Neutrophil (primary cell): ENCODE results near the gene POU6F2.
"Not testable (repeated sequence)": the region's sequence is repeated elsewhere in the genome, so short reads cannot be mapped to it uniquely, and the experiment has no call there.

Experiments
- H3K27ac ChIP-seq: fragments of 200-600 bp; sonication (generic); 2 replicates; pipeline ENCODE4 v1.5.1; 2016; ENCODE audit warnings: mild to moderate bottlenecking, moderate library complexity
- H3K27me3 ChIP-seq: fragments of 200-600 bp; sonication (generic); 2 replicates; pipeline ENCODE4 v1.6.0; 2016; ENCODE audit warnings: mild to moderate bottlenecking
- H3K36me3 ChIP-seq: fragments of 200-600 bp; sonication (generic); 2 replicates; pipeline ENCODE4 v1.5.1; 2017
- H3K4me1 ChIP-seq, 2 experiments: fragments of 200-600 bp in 1 of 2; sonication (generic) in 1 of 2; 1 replicate in 1 of 2; 2 replicates in 1 of 2; pipeline versions ENCODE4 v1.5.1 to v1.6.1; 2013 to 2016; ENCODE audit warnings: low read depth in 1 of 2, low read length in 1 of 2, mild to moderate bottlenecking in 1 of 2, moderate library complexity in 1 of 2; ENCODE audit not compliant: control insufficient read depth in 1 of 2, insufficient read depth in 1 of 2
- H3K4me3 ChIP-seq, 2 experiments: fragments of 200-600 bp in 1 of 2; sonication (generic) in 1 of 2; 1 replicate in 1 of 2; 2 replicates in 1 of 2; pipeline ENCODE4 v1.5.1; 2013 to 2016; ENCODE audit warnings: low read depth in 1 of 2, low read length in 1 of 2, mild to moderate bottlenecking in 1 of 2, moderate library complexity in 1 of 2
- H3K9me3 ChIP-seq: fragments of 200-600 bp; sonication (generic); 2 replicates; pipeline ENCODE4 v1.5.1; 2016
- CTCF ChIP-seq: fragments of 200-600 bp; sonication (generic); IDR thresholded peaks from 2 replicates; pipeline ENCODE4 v1.5.1; 2016; ENCODE audit warnings: antibody characterized with exemption

POU6F2 gene

DNA sequence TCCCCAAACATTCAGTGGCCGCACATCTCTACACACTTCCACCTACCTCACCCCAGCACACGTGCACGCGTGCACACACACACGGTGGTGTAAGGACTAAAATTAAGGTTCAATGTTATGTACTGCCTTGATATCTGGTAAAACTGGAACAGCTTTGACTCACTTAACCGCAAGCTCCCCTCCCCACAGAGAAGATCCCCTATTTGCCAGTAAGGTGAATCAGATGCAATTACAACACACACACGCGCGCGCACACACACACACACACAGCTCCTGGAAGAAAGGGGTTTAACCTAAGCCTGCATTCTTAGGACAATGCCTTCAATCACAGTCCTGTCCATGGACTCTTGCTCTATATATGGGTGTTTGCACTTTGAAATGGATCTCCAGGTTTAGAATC is 43.2 kb upstream of the POU6F2 start:
- Histone ChIP-seq H3K4me1 (no peaks in the 10 kb centered on the region), H3K36me3 (no peaks in the 10 kb centered on the region), H3K9me3 (no peaks in the 10 kb centered on the region), H3K27ac (no peak overlapping the region), H3K4me3 (no peak overlapping the region), H3K27me3 (no peaks in the 10 kb centered on the region)
- TF ChIP-seq CTCF, result no peak

DNA sequence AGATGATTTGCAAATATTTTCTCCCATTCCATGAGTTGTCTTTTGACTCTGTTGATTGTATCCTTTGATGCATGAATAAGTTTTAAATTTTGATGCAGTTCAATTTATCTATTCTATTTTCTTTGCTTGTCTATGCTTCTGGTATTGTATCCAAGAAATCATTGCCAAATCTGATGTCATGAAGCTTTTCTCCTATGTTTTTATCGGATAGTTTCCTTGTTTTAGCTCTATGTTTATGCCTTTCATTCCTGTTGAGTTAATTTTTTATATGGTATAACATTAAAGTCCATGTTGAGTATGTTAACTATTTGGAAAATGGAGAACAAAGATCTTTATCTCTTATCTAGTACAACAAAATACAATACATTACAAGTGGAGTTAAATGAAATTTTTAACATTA is 41.1 kb upstream of the POU6F2 start:
- Histone ChIP-seq H3K36me3 (no peaks in the 10 kb centered on the region), H3K27ac (no peak overlapping the region), H3K27me3 (no peaks in the 10 kb centered on the region), H3K4me3 (no peak overlapping the region), H3K4me1 (no peaks in the 10 kb centered on the region), H3K9me3 (no peaks in the 10 kb centered on the region)
- TF ChIP-seq CTCF, result no peak

- H3K27ac ChIP-seq, result no peak overlapping the region
- H3K36me3 ChIP-seq, result no peaks in the 10 kb centered on the region
- no peaks in the 10 kb centered on the region for H3K4me1 ChIP-seq
- no peaks in the 10 kb centered on the region for H3K27me3 ChIP-seq
- no peaks in the 10 kb centered on the region for H3K9me3 ChIP-seq
- TF ChIP-seq CTCF, result no peak
- H3K4me3 ChIP-seq, result no peak overlapping the region
These were observed 39.7 kb upstream of the POU6F2 start for GRCh38 chr7:38938001-38938485.

DNA sequence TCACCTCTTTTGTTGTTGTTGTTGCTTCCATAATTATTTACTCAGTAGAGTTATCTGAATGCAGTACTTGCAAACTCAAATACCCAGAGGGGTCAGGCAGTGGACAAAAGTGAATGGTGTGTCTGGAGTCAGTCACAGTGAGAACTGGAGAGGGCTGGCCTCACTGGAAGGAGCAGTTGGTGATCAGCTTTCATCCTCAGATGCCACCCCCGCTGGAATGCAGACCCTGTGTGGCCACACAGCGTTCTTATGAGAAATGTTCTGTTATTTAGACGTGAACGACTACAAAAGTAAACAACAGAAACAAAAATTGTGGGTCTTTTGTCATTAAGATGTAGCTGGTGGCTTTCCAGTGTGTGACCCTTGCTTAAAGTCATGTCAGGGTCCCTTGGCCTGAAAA is 39.1 kb upstream of the POU6F2 start:
- TF ChIP-seq CTCF, result no peak
- Histone ChIP-seq H3K36me3 (no peaks in the 10 kb centered on the region), H3K4me3 (no peak overlapping the region), H3K9me3 (no peaks in the 10 kb centered on the region), H3K27ac (no peak overlapping the region), H3K27me3 (no peaks in the 10 kb centered on the region), H3K4me1 (no peaks in the 10 kb centered on the region)

DNA sequence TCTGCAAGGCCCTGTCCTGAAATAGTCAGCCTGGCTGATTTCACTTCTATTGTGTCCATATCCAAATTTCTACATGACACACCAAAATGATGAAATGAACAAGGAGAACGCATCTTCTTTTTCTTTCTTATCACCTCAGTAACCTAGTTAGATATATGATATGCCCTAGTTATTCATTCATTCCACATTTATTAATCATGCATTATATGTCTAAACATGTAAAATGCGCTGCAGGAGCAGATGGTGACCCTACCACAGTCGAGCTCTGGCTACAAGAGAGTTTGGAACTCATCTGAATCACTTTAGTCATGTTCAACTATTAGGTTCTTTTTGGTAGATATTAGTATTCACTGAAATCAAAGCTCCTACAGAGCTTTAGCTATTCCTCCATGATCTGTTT is 36.9 kb upstream of the POU6F2 start:
- H3K9me3 ChIP-seq, result no peaks in the 10 kb centered on the region
- no peak overlapping the region for H3K27ac ChIP-seq
- H3K36me3 ChIP-seq, result no peaks in the 10 kb centered on the region
- H3K4me1 ChIP-seq, result no peaks in the 10 kb centered on the region
- no peak overlapping the region for H3K4me3 ChIP-seq
- no peak for TF ChIP-seq CTCF
- H3K27me3 ChIP-seq, result no peaks in the 10 kb centered on the region

- Histone ChIP-seq H3K4me1 (no peaks in the 10 kb centered on the region), H3K9me3 (no peaks in the 10 kb centered on the region), H3K27ac (no peak overlapping the region), H3K27me3 (no peaks in the 10 kb centered on the region), H3K4me3 (no peak overlapping the region), H3K36me3 (no peaks in the 10 kb centered on the region)
- TF ChIP-seq CTCF, result no peak
These were observed 35.2 kb upstream of the POU6F2 start for GRCh38 chr7:38942431-38943051.

DNA sequence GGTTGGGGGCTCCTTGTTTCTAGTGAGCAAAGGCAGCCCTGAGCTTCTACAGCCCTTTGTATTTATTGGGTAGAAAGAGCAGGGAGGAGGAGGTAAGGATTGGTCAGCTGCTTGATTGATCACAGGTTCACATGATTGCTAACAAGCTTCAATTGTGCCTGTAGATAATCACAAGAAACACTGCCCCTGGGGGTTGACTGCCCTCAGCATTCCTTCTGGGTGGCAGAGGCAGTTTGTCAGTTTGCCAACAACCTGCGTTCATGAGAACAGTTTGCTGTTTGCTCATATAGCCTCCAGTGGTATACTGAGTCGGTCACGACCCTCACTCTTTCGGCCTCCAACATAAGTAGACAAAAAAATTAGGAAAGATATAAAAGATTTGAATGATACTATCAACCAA is 30.2 kb upstream of the POU6F2 start:
- H3K27ac ChIP-seq, H3K36me3 ChIP-seq, H3K4me1 ChIP-seq, H3K27me3 ChIP-seq, H3K4me3 ChIP-seq, H3K9me3 ChIP-seq: not testable (repeated sequence)
